ENCODE measurements around the gene CAAP1. TPM values are rescaled to one million over a fixed set of nuclear protein-coding genes. Genes with fewer than 3 reads are reported as not detected.

The CAAP1 gene
- total and polyA plus RNA-seq, 2 of the 13 experiments (the other 11 are each of a cell fraction or from before 2014, with no cell fraction given), result 10.9 to 40.2 TPM

GRCh38 chr9:26892251-26893029, at the start of gene CAAP1 (continued):
- TF ChIP-seq, protein P1, sequence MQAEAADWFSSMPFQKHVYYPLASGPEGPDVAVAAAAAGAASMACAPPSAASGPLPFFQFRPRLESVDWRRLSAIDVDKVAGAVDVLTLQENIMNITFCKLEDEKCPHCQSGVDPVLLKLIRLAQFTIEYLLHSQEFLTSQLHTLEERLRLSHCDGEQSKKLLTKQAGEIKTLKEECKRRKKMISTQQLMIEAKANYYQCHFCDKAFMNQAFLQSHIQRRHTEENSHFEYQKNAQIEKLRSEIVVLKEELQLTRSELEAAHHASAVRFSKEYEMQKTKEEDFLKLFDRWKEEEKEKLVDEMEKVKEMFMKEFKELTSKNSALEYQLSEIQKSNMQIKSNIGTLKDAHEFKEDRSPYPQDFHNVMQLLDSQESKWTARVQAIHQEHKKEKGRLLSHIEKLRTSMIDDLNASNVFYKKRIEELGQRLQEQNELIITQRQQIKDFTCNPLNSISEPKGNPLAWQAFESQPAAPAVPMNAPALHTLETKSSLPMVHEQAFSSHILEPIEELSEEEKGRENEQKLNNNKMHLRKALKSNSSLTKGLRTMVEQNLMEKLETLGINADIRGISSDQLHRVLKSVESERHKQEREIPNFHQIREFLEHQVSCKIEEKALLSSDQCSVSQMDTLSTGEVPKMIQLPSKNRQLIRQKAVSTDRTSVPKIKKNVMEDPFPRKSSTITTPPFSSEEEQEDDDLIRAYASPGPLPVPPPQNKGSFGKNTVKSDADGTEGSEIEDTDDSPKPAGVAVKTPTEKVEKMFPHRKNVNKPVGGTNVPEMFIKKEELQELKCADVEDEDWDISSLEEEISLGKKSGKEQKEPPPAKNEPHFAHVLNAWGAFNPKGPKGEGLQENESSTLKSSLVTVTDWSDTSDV (CRISPR knock-in tag; IDR thresholded peaks at IDR 0.05), result no peak; the same call in 1 of the 2 replicates
- no peak for TF ChIP-seq SMC3 (IDR thresholded peaks at IDR 0.05; ENCODE audit: low read length)
- TF ChIP-seq, protein P2, sequence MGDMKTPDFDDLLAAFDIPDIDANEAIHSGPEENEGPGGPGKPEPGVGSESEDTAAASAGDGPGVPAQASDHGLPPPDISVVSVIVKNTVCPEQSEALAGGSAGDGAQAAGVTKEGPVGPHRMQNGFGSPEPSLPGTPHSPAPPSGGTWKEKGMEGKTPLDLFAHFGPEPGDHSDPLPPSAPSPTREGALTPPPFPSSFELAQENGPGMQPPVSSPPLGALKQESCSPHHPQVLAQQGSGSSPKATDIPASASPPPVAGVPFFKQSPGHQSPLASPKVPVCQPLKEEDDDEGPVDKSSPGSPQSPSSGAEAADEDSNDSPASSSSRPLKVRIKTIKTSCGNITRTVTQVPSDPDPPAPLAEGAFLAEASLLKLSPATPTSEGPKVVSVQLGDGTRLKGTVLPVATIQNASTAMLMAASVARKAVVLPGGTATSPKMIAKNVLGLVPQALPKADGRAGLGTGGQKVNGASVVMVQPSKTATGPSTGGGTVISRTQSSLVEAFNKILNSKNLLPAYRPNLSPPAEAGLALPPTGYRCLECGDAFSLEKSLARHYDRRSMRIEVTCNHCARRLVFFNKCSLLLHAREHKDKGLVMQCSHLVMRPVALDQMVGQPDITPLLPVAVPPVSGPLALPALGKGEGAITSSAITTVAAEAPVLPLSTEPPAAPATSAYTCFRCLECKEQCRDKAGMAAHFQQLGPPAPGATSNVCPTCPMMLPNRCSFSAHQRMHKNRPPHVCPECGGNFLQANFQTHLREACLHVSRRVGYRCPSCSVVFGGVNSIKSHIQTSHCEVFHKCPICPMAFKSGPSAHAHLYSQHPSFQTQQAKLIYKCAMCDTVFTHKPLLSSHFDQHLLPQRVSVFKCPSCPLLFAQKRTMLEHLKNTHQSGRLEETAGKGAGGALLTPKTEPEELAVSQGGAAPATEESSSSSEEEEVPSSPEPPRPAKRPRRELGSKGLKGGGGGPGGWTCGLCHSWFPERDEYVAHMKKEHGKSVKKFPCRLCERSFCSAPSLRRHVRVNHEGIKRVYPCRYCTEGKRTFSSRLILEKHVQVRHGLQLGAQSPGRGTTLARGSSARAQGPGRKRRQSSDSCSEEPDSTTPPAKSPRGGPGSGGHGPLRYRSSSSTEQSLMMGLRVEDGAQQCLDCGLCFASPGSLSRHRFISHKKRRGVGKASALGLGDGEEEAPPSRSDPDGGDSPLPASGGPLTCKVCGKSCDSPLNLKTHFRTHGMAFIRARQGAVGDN (CRISPR knock-in tag; IDR thresholded peaks at IDR 0.05), result peak; percentile 94
- TF ChIP-seq ZFP41 (CRISPR knock-in tag; IDR thresholded peaks at IDR 0.05; ENCODE audit: borderline replicate concordance), result no peak
- peak; percentile 71; the same call in 1 of the 2 replicates for TF ChIP-seq HOXA5 (CRISPR knock-in tag; IDR thresholded peaks at IDR 0.05)
- peak; percentile 64; the same call in 1 of the 2 replicates for TF ChIP-seq MTA1 (CRISPR knock-in tag; IDR thresholded peaks at IDR 0.05; ENCODE audit: borderline replicate concordance)
- no peak for TF ChIP-seq NFE2 (CRISPR knock-in tag; IDR thresholded peaks at IDR 0.05)
- TF ChIP-seq, protein P3, sequence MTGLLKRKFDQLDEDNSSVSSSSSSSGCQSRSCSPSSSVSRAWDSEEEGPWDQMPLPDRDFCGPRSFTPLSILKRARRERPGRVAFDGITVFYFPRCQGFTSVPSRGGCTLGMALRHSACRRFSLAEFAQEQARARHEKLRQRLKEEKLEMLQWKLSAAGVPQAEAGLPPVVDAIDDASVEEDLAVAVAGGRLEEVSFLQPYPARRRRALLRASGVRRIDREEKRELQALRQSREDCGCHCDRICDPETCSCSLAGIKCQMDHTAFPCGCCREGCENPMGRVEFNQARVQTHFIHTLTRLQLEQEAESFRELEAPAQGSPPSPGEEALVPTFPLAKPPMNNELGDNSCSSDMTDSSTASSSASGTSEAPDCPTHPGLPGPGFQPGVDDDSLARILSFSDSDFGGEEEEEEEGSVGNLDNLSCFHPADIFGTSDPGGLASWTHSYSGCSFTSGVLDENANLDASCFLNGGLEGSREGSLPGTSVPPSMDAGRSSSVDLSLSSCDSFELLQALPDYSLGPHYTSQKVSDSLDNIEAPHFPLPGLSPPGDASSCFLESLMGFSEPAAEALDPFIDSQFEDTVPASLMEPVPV (CRISPR knock-in tag; IDR thresholded peaks at IDR 0.05), result peak; percentile 83; the same call in 1 of the 2 replicates
- peak; percentile 91; the same call in 1 of the 2 replicates for TF ChIP-seq TSC22D2 (CRISPR knock-in tag; IDR thresholded peaks at IDR 0.05; ENCODE audit: borderline replicate concordance)
- no peak; the same call in 1 of the 2 replicates for TF ChIP-seq AHR (CRISPR knock-in tag; IDR thresholded peaks at IDR 0.05)
- TF ChIP-seq CEBPZ (IDR thresholded peaks at IDR 0.05; ENCODE audit: low read length), result no peak
- TF ChIP-seq GPBP1L1 (CRISPR knock-in tag; IDR thresholded peaks at IDR 0.05), result no peak
- TF ChIP-seq SOX5 (CRISPR knock-in tag; IDR thresholded peaks at IDR 0.05; ENCODE audit: borderline replicate concordance), result no peak
